GM18517 (cell line): Measurements from ENCODE around the gene CIAO1.
A peak's percentile ranks its signal among the peaks of the same experiment; 100 is the strongest.
"Not testable (repeated sequence)": the region's sequence is repeated elsewhere in the genome, so short reads cannot be mapped to it uniquely, and the experiment has no call there.

Experiments
- ATAC-seq: cut with Tn5 transposase; IDR thresholded peaks from one replicate; pipeline ENCODE4 v1.9.1; 2021; ENCODE audit warnings: mild to moderate bottlenecking, moderate library complexity; ENCODE audit not compliant: unreplicated experiment

CIAO1 gene

GRCh38 chr2:96265840-96266679 is at the start of gene CIAO1, which contains the start of gene TMEM127:
Gene CIAO1 (plus strand): TSS chr2:96266225. CDS start chr2:96266351, 126 bp downstream.
Gene TMEM127 (minus strand): TSS chr2:96265997. CDS start chr2:96265381, 616 bp downstream.
- peak; percentile 87 for ATAC-seq

- no peak for ATAC-seq
Observed at GRCh38 chr2:96218508-96219131, 47.4 kb upstream of the CIAO1 start.

GRCh38 chr2:96219959-96220358 is 46.1 kb upstream of the CIAO1 start:
- ATAC-seq = not testable (repeated sequence)

GRCh38 chr2:96221106-96221505 is 44.9 kb upstream of the CIAO1 start:
- not testable (repeated sequence) for ATAC-seq

- ATAC-seq = peak; percentile 83
Observed at GRCh38 chr2:96225016-96225533, 41.0 kb upstream of the CIAO1 start.

GRCh38 chr2:96231316-96231715 is 34.7 kb upstream of the CIAO1 start:
- no peak for ATAC-seq

- no peak for ATAC-seq
Observed at GRCh38 chr2:96233436-96233835, 32.6 kb upstream of the CIAO1 start.

- ATAC-seq = peak; percentile 89
Observed at GRCh38 chr2:96233880-96234316, 32.1 kb upstream of the CIAO1 start.

GRCh38 chr2:96236882-96237281 is 29.1 kb upstream of the CIAO1 start:
- ATAC-seq = no peak

GRCh38 chr2:96238266-96238665 is 27.8 kb upstream of the CIAO1 start:
- ATAC-seq = no peak

GRCh38 chr2:96239091-96239490 is 26.9 kb upstream of the CIAO1 start:
- no peak for ATAC-seq

GRCh38 chr2:96239745-96240264 is 26.2 kb upstream of the CIAO1 start:
- no peak for ATAC-seq

GRCh38 chr2:96240341-96241038 is 25.5 kb upstream of the CIAO1 start:
- no peak for ATAC-seq

GRCh38 chr2:96241227-96241626 is 24.8 kb upstream of the CIAO1 start:
- ATAC-seq = no peak

- ATAC-seq = peak; percentile 87
Observed at GRCh38 chr2:96241900-96242611, 24.0 kb upstream of the CIAO1 start.

- ATAC-seq = no peak
Observed at GRCh38 chr2:96243843-96244242, 22.2 kb upstream of the CIAO1 start.

GRCh38 chr2:96245609-96246390 is 20.2 kb upstream of the CIAO1 start:
- ATAC-seq = no peak

GRCh38 chr2:96247009-96247408 is 19.0 kb upstream of the CIAO1 start:
- ATAC-seq = no peak

- ATAC-seq = no peak
Observed at GRCh38 chr2:96247896-96248295, 18.1 kb upstream of the CIAO1 start.

GRCh38 chr2:96248624-96249023 is 17.4 kb upstream of the CIAO1 start:
- ATAC-seq = no peak
